ENCODE data around the gene EPN2.

Gene EPN2

DNA sequence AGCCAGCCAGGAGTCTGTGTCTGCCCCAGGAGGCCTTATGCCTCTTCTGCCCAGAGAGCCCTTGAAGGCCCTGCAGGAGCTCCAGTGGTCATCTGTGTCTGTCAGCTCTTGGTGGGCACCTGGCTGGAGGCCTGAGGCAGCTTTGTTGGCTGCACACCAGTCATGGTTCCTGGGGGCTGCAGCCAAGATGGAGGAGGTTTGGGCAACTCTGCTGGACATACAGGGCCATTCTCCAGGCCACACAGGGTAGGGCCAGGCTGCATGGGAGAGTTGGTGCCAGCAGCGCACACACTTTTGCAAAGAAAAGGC lies 95.9 kb downstream of the EPN2 start:
- no peak for DNase-seq (ENCODE audit: low spot score)
- Histone ChIP-seq H3K4me1 (ENCODE audit: control insufficient read depth in 2 of 2, insufficient read depth in 1 of 2, low read depth in 1 of 2, low read length in 2 of 2) (peaks cover 10 to 23% of the 10 kb centered on the region in 2 donors), H3K18ac (ENCODE audit: low read length) (no peak overlapping the region), H2AK5ac (ENCODE audit: low read depth, low read length) (no peak overlapping the region), H3K9ac (ENCODE audit: low read depth, low read length, poor library complexity) (no peak overlapping the region), H3K79me1 (ENCODE audit: low read depth, low read length) (no peaks in the 10 kb centered on the region), H3K4me2 (ENCODE audit: insufficient read depth, low read length, poor library complexity, severe bottlenecking) (no peak overlapping the region), H3K27me3 (ENCODE audit: control insufficient read depth in 3 of 3, insufficient read depth in 3 of 3, low read depth in 1 of 3, low read length in 3 of 3) (no peaks in the 10 kb centered on the region), H3K4ac (ENCODE audit: low read length) (no peak overlapping the region), H2BK5ac (ENCODE audit: low read length) (no peak overlapping the region), H4K91ac (ENCODE audit: low read depth, low read length, poor library complexity) (no peak overlapping the region), H4K8ac (ENCODE audit: low read depth, low read length) (no peak overlapping the region), H3K4me3 (ENCODE audit: low read length in 2 of 2) (no peak overlapping the region), H3K14ac (ENCODE audit: low read length) (peak overlapping the region; percentile 50), H3K27ac (replicated peaks; ENCODE audit: low read length) (no peak overlapping the region), H3K9me3 (replicated peaks in 1 of 2; ENCODE audit: control insufficient read depth in 2 of 2, insufficient read depth in 1 of 2, low read depth in 1 of 2, low read length in 2 of 2) (no peaks in the 10 kb centered on the region), H3K36me3 (replicated peaks in 1 of 2; ENCODE audit: control insufficient read depth in 2 of 2, insufficient read depth in 2 of 2, low read length in 2 of 2) (peaks cover 9 to 77% of the 10 kb centered on the region in 2 donors), H2BK15ac (ENCODE audit: low read length) (no peak overlapping the region), H2BK120ac (ENCODE audit: low read depth, low read length) (no peak overlapping the region), H2AFZ (ENCODE audit: low read length) (no peak overlapping the region), H2BK12ac (ENCODE audit: low read length) (no peak overlapping the region), H3K23ac (ENCODE audit: low read depth, low read length, poor library complexity) (no peak overlapping the region)
- WGBS, 2 donors (ENCODE audit: extremely low coverage in 2 of 2, insufficient read length in 2 of 2, insufficient replicate concordance in 1 of 2) = no CpG with 5 or more reads among the region's 1 CpG

DNA sequence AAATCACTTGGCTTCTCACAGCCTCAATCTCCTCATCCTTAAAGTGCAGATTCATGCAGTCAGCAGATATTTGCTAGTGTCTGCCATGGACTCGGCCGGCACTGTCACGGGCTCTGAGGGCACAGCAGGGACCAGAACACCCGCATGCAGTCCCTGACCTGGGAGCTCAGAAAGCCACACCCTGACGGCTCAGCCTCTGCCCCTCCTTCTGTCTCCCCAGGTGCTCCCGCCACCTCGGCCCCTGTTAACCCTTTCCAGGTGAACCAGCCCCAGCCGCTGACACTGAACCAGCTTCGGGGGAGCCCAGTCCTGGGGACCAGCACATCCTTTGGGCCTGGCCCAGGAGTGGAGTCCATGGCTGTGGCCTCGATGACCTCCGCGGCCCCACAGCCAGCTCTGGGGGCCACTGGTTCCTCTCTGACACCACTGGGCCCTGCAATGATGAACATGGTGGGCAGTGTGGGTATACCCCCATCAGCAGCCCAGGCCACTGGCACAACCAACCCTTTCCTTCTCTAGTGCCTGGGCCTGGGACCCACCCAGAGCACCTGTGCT lies 96.6 kb downstream of the EPN2 start:
- H3K27me3 ChIP-seq (ENCODE audit: control insufficient read depth in 3 of 3, insufficient read depth in 3 of 3, low read depth in 1 of 3, low read length in 3 of 3) = no peaks in the 10 kb centered on the region
- H3K36me3 ChIP-seq (replicated peaks in 1 of 2; ENCODE audit: control insufficient read depth in 2 of 2, insufficient read depth in 2 of 2, low read length in 2 of 2) = peaks cover 9 to 69% of the 10 kb centered on the region in 2 donors
- no peak overlapping the region for H2BK12ac ChIP-seq (ENCODE audit: low read length)
- H3K23ac ChIP-seq (ENCODE audit: low read depth, low read length, poor library complexity) = no peak overlapping the region
- H2AFZ ChIP-seq (ENCODE audit: low read length) = no peak overlapping the region
- no peaks in the 10 kb centered on the region for H3K79me1 ChIP-seq (ENCODE audit: low read depth, low read length)
- H3K18ac ChIP-seq (ENCODE audit: low read length) = no peak overlapping the region
- H2AK5ac ChIP-seq (ENCODE audit: low read depth, low read length) = no peak overlapping the region
- no peak overlapping the region for H3K27ac ChIP-seq (replicated peaks; ENCODE audit: low read length)
- no peak overlapping the region for H3K14ac ChIP-seq (ENCODE audit: low read length)
- no peak overlapping the region for H2BK15ac ChIP-seq (ENCODE audit: low read length)
- no CpG with 5 or more reads among the region's 12 CpGs for WGBS, 2 donors (ENCODE audit: extremely low coverage in 2 of 2, insufficient read length in 2 of 2, insufficient replicate concordance in 1 of 2)
- H4K91ac ChIP-seq (ENCODE audit: low read depth, low read length, poor library complexity) = no peak overlapping the region
- H3K9ac ChIP-seq (ENCODE audit: low read depth, low read length, poor library complexity) = no peak overlapping the region
- H3K4me1 ChIP-seq (ENCODE audit: control insufficient read depth in 2 of 2, insufficient read depth in 1 of 2, low read depth in 1 of 2, low read length in 2 of 2) = peaks cover 6 to 23% of the 10 kb centered on the region in 2 donors
- no peak overlapping the region for H3K4me3 ChIP-seq (ENCODE audit: low read length in 2 of 2)
- no peak overlapping the region for H4K8ac ChIP-seq (ENCODE audit: low read depth, low read length)
- H3K4me2 ChIP-seq (ENCODE audit: insufficient read depth, low read length, poor library complexity, severe bottlenecking) = no peak overlapping the region
- DNase-seq (ENCODE audit: low spot score) = no peak
- no peak overlapping the region for H2BK120ac ChIP-seq (ENCODE audit: low read depth, low read length)
- H3K9me3 ChIP-seq (replicated peaks in 1 of 2; ENCODE audit: control insufficient read depth in 2 of 2, insufficient read depth in 1 of 2, low read depth in 1 of 2, low read length in 2 of 2) = no peaks in the 10 kb centered on the region
- H2BK5ac ChIP-seq (ENCODE audit: low read length) = no peak overlapping the region
- H3K4ac ChIP-seq (ENCODE audit: low read length) = no peak overlapping the region

DNA sequence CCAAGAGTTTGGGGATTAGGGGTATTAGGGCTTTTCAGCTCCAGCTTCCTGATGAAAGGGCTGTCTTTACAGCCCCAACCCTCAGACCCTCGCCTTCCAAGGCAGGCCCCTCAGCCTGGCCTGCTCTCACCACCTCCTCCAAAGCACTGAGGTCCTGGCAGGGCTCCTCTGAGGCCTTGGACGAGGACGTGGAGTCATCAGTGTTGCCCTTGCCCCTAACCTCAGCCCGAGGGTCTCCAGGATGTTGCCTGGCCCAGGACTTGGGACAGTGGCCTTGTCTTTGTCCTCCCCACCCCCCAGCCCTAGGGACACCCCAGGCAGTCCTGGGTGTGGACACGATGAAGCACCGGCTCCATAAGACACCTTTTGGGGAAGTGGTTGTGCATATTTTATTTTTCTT lies 97.2 kb downstream of the EPN2 start:
- Histone ChIP-seq H2AK5ac (ENCODE audit: low read depth, low read length) (no peak overlapping the region), H3K9ac (ENCODE audit: low read depth, low read length, poor library complexity) (peak overlapping the region; percentile 60), H2BK15ac (ENCODE audit: low read length) (no peak overlapping the region), H3K79me1 (ENCODE audit: low read depth, low read length) (no peaks in the 10 kb centered on the region), H3K36me3 (replicated peaks in 1 of 2; ENCODE audit: control insufficient read depth in 2 of 2, insufficient read depth in 2 of 2, low read length in 2 of 2) (peaks cover 6 to 64% of the 10 kb centered on the region in 2 donors), H3K4ac (ENCODE audit: low read length) (no peak overlapping the region), H3K27ac (replicated peaks; ENCODE audit: low read length) (no peak overlapping the region), H4K8ac (ENCODE audit: low read depth, low read length) (no peak overlapping the region), H2BK5ac (ENCODE audit: low read length) (no peak overlapping the region), H2AFZ (ENCODE audit: low read length) (no peak overlapping the region), H3K4me3 (ENCODE audit: low read length in 2 of 2) (no peak overlapping the region), H4K91ac (ENCODE audit: low read depth, low read length, poor library complexity) (no peak overlapping the region), H3K9me3 (replicated peaks in 1 of 2; ENCODE audit: control insufficient read depth in 2 of 2, insufficient read depth in 1 of 2, low read depth in 1 of 2, low read length in 2 of 2) (no peaks in the 10 kb centered on the region), H3K23ac (ENCODE audit: low read depth, low read length, poor library complexity) (no peak overlapping the region), H2BK12ac (ENCODE audit: low read length) (no peak overlapping the region), H3K4me1 (ENCODE audit: control insufficient read depth in 2 of 2, insufficient read depth in 1 of 2, low read depth in 1 of 2, low read length in 2 of 2) (peaks cover 5 to 23% of the 10 kb centered on the region in 2 donors), H3K18ac (ENCODE audit: low read length) (peak overlapping the region; percentile 63), H2BK120ac (ENCODE audit: low read depth, low read length) (no peak overlapping the region), H3K4me2 (ENCODE audit: insufficient read depth, low read length, poor library complexity, severe bottlenecking) (no peak overlapping the region), H3K27me3 (ENCODE audit: control insufficient read depth in 3 of 3, insufficient read depth in 3 of 3, low read depth in 1 of 3, low read length in 3 of 3) (no peaks in the 10 kb centered on the region), H3K14ac (ENCODE audit: low read length) (no peak overlapping the region)
- WGBS, 2 donors (ENCODE audit: extremely low coverage in 2 of 2, insufficient read length in 2 of 2, insufficient replicate concordance in 1 of 2) = no CpG with 5 or more reads among the region's 6 CpGs
- DNase-seq (ENCODE audit: low spot score) = no peak

DNA sequence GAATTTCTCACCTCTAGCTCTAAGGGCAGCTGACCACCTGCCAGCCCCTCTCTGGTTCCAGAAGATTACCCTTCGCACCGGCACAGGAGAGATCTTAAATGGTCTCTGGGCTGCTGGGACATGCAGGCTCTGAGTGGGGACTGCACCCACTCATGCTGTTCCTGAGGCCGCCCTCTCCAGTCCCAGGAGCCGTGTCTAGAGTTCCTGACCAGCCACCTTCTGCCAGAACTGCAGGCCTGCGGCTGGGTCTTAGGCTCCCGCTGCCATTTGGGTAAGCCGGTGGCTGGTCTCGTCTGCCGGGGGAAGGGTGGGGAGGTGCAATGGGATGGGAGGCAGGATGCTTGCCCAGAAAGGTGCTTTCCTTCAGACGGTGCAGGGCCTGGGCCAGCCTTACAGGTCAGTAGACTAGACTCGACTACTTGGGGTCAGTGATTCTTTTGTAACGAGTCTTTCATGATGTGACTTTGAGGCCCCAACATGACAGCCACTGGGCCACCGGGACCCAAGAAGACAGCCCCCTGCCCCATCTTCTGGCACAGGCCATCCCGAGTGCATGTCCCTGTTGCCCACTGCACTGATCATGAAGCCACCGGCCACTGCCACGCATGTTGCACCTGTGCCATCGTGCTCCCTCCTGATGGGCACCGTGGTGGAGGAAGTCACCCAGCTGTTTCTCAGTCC lies 98.9 kb downstream of the EPN2 start:
- Histone ChIP-seq H3K14ac (ENCODE audit: low read length) (no peak overlapping the region), H3K36me3 (replicated peaks in 1 of 2; ENCODE audit: control insufficient read depth in 2 of 2, insufficient read depth in 2 of 2, low read length in 2 of 2) (peaks cover 6 to 57% of the 10 kb centered on the region in 2 donors), H3K27me3 (ENCODE audit: control insufficient read depth in 3 of 3, insufficient read depth in 3 of 3, low read depth in 1 of 3, low read length in 3 of 3) (no peaks in the 10 kb centered on the region), H3K18ac (ENCODE audit: low read length) (no peak overlapping the region), H3K4me1 (ENCODE audit: control insufficient read depth in 2 of 2, insufficient read depth in 1 of 2, low read depth in 1 of 2, low read length in 2 of 2) (peaks cover 2 to 11% of the 10 kb centered on the region in 2 donors), H3K9ac (ENCODE audit: low read depth, low read length, poor library complexity) (no peak overlapping the region), H3K23ac (ENCODE audit: low read depth, low read length, poor library complexity) (peak overlapping the region; percentile 47), H2AK5ac (ENCODE audit: low read depth, low read length) (no peak overlapping the region), H3K4me2 (ENCODE audit: insufficient read depth, low read length, poor library complexity, severe bottlenecking) (no peak overlapping the region), H2BK12ac (ENCODE audit: low read length) (no peak overlapping the region), H2BK15ac (ENCODE audit: low read length) (no peak overlapping the region), H3K27ac (replicated peaks; ENCODE audit: low read length) (no peak overlapping the region), H2BK5ac (ENCODE audit: low read length) (peak overlapping the region; percentile 62), H4K8ac (ENCODE audit: low read depth, low read length) (no peak overlapping the region), H3K9me3 (replicated peaks in 1 of 2; ENCODE audit: control insufficient read depth in 2 of 2, insufficient read depth in 1 of 2, low read depth in 1 of 2, low read length in 2 of 2) (no peaks in the 10 kb centered on the region), H4K91ac (ENCODE audit: low read depth, low read length, poor library complexity) (no peak overlapping the region), H2AFZ (ENCODE audit: low read length) (no peak overlapping the region), H3K79me1 (ENCODE audit: low read depth, low read length) (no peaks in the 10 kb centered on the region), H3K4ac (ENCODE audit: low read length) (no peak overlapping the region), H3K4me3 (ENCODE audit: low read length in 2 of 2) (no peak overlapping the region), H2BK120ac (ENCODE audit: low read depth, low read length) (no peak overlapping the region)
- WGBS, 2 donors (ENCODE audit: extremely low coverage in 2 of 2, insufficient read length in 2 of 2, insufficient replicate concordance in 1 of 2) = no CpG with 5 or more reads among the region's 18 CpGs
- DNase-seq (ENCODE audit: low spot score) = no peak

Data from neuronal stem cell (in vitro differentiated cells).